Stimulated activated CD8-positive, alpha-beta memory T cell treated with anti-CD3 and anti-CD28 coated beads, Interleukin-7, amount 100 ng/mL, for 4 hours (primary cell): ENCODE measurements around the gene CENPU.
"Not testable (repeated sequence)": the region's sequence is repeated elsewhere in the genome, so short reads cannot be mapped to it uniquely, and the experiment has no call there.

Experiments
- DNase-seq, 2 donors: peaks; one replicate each; pipeline ENCODE4 v3.0.0-alpha.2; 2020; ENCODE audit warnings: low read depth in 2 of 2

The CENPU gene

GRCh38 chr4:184666670-184667069, 67.2 kb downstream of the CENPU start:
- no peak for DNase-seq

GRCh38 chr4:184664445-184665210, 69.3 kb downstream of the CENPU start:
- DNase-seq, result no peak

- DNase-seq, result no peak
Measured at GRCh38 chr4:184662236-184662635, 71.7 kb downstream of the CENPU start.

GRCh38 chr4:184660978-184661377, 72.9 kb downstream of the CENPU start:
- no peak for DNase-seq

GRCh38 chr4:184657820-184658219, 76.1 kb downstream of the CENPU start:
- DNase-seq, result not testable (repeated sequence)

- DNase-seq, result no peak
Measured at GRCh38 chr4:184657144-184657543, 76.8 kb downstream of the CENPU start.

- no peak for DNase-seq
Measured at GRCh38 chr4:184655889-184656869, 77.7 kb downstream of the CENPU start.

GRCh38 chr4:184653650-184654049, 80.2 kb downstream of the CENPU start:
- no peak for DNase-seq

- not testable (repeated sequence) for DNase-seq
Measured at GRCh38 chr4:184652681-184653080, 81.2 kb downstream of the CENPU start.

GRCh38 chr4:184651899-184652298, 82.0 kb downstream of the CENPU start:
- no peak for DNase-seq

GRCh38 chr4:184649971-184650855, 83.7 kb downstream of the CENPU start:
- DNase-seq, result no peak

GRCh38 chr4:184649026-184649970, 84.6 kb downstream of the CENPU start, which contains the start of the genes CASP3 and PRIMPOL:
CASP3 (minus strand) TSS chr4:184649447; CDS start chr4:184638453, 10,994 bp downstream.
PRIMPOL (plus strand) TSS chr4:184649738; CDS start chr4:184657141, 7,403 bp downstream.
- DNase-seq, result peak; percentile 88 to 96

- peak in 1 of 2 donors; percentile 46 for DNase-seq
Measured at GRCh38 chr4:184648313-184649025, 85.4 kb downstream of the CENPU start.

- no peak for DNase-seq
Measured at GRCh38 chr4:184648054-184648312, 85.9 kb downstream of the CENPU start.

GRCh38 chr4:184647266-184648053, 86.4 kb downstream of the CENPU start:
- no peak for DNase-seq

- no peak for DNase-seq
Measured at GRCh38 chr4:184645904-184646610, 87.8 kb downstream of the CENPU start.

GRCh38 chr4:184644553-184645307, 89.2 kb downstream of the CENPU start:
- DNase-seq, result no peak
